SK-N-SH (cell line): Measurements from ENCODE around the gene ABL2. TPM values are rescaled to one million over a fixed set of nuclear protein-coding genes. Genes with fewer than 3 reads are reported as not detected.

Source experiments
- CTCF ChIA-PET: fragments of 300-600, 350-600 bp; formaldehyde crosslinking; extraction: SDS; loops from one replicate; lab custom pipeline; 2021; lab: Yijun Ruan, JAX
- POLR2A ChIA-PET: fragments of 350-600 bp; sonication (Branson Sonifier 250); formaldehyde crosslinking; extraction: SDS; loops from one replicate; lab custom pipeline; 2020; ENCODE audit warnings: antibody characterized with exemption, inconsistent platforms; lab: Yijun Ruan, JAX
- DNase-seq: peaks from one replicate; pipeline ENCODE4 v3.0.0; 2012
- H2AFZ ChIP-seq: fragments of 200-600 bp; sonication (generic); 2 replicates; pipeline ENCODE4 v1.8.1; 2016; ENCODE audit warnings: antibody characterized with exemption, mild to moderate bottlenecking, low read depth
- H3F3A ChIP-seq: fragments of 200-600 bp; sonication (generic); replicated peaks from 2 replicates; pipeline ENCODE3; 2016; ENCODE audit warnings: antibody characterized with exemption, mild to moderate bottlenecking; ENCODE audit not compliant: insufficient read depth
- H3K27ac ChIP-seq, 2 experiments: fragments of 200-500 bp in 1 of 2; fragments of 200-600 bp in 1 of 2; sonication (Bioruptor generic) in 1 of 2; sonication (generic), shearing (Covaris generic) in 1 of 2; 2 replicates each; pipeline versions ENCODE4 v1.5.1 to v1.6.1; 2014 to 2016; ENCODE audit warnings: low read depth in 2 of 2, inconsistent platforms in 1 of 2, low read length in 1 of 2, mild to moderate bottlenecking in 1 of 2, mixed read lengths in 1 of 2
- H3K27me3 ChIP-seq: fragments of 200-600 bp; sonication (generic), shearing (Covaris generic); 2 replicates; pipeline ENCODE4 v1.6.1; 2016; ENCODE audit warnings: mixed run types; ENCODE audit not compliant: insufficient read depth
- H3K36me3 ChIP-seq, 2 experiments: fragments of 200-500 bp in 1 of 2; fragments of 200-600 bp in 1 of 2; sonication (Bioruptor generic) in 1 of 2; sonication (generic) in 1 of 2; replicated peaks in 1 of 2; 2 replicates each; pipeline versions ENCODE3 to v1.5.1; 2014 to 2016; ENCODE audit warnings: low read length in 1 of 2, mild to moderate bottlenecking in 1 of 2; ENCODE audit not compliant: insufficient read depth in 2 of 2, control insufficient read depth in 1 of 2
- H3K4me1 ChIP-seq, 2 experiments: fragments of 200-500 bp in 1 of 2; fragments of 200-600 bp in 1 of 2; sonication (Bioruptor generic) in 1 of 2; sonication (generic), shearing (Covaris generic) in 1 of 2; 2 replicates each; pipeline versions ENCODE4 v1.5.1 to v1.6.1; 2014 to 2016; ENCODE audit warnings: low read depth in 1 of 2, low read length in 1 of 2, mixed run types in 1 of 2; ENCODE audit not compliant: insufficient read depth in 2 of 2, control insufficient read depth in 1 of 2
- H3K4me2 ChIP-seq: fragments of 200-600 bp; sonication (generic), shearing (Covaris generic); 2 replicates; pipeline ENCODE4 v1.6.1; 2017; ENCODE audit warnings: mixed run types
- H3K4me3 ChIP-seq, 2 experiments: fragments of 200-500 bp in 1 of 2; fragments of 200-600 bp in 1 of 2; sonication (Bioruptor generic) in 1 of 2; sonication (generic), shearing (Covaris generic) in 1 of 2; 2 replicates each; pipeline versions ENCODE4 v1.5.1 to v1.8.1; 2014 to 2016; ENCODE audit warnings: low read depth in 2 of 2, inconsistent platforms in 1 of 2, low read length in 1 of 2, mild to moderate bottlenecking in 1 of 2, mixed read lengths in 1 of 2, moderate library complexity in 1 of 2
- H3K79me2 ChIP-seq: fragments of 200-600 bp; sonication (generic); 2 replicates; pipeline ENCODE4 v1.8.1; 2017; ENCODE audit warnings: mild to moderate bottlenecking; ENCODE audit not compliant: insufficient read depth
- H3K9ac ChIP-seq: fragments of 200-600 bp; sonication (generic); 2 replicates; pipeline ENCODE4 v1.6.1; 2017; ENCODE audit warnings: mixed run types
- H3K9me2 ChIP-seq: fragments of 200-600 bp; sonication (generic); 2 replicates; pipeline ENCODE4 v1.6.1; 2017; ENCODE audit warnings: mixed run types
- H3K9me3 ChIP-seq: fragments of 200-600 bp; sonication (generic); 2 replicates; pipeline ENCODE4 v1.6.1; 2017; ENCODE audit warnings: mixed run types, mild to moderate bottlenecking, moderate library complexity
- H4K20me1 ChIP-seq: fragments of 200-600 bp; sonication (generic); 2 replicates; pipeline ENCODE4 v1.6.1; 2017; ENCODE audit warnings: mild to moderate bottlenecking, mixed run types; ENCODE audit not compliant: insufficient read depth
- CHD2 ChIP-seq: fragments of 150-350 bp; IDR thresholded peaks from 2 replicates; pipeline ENCODE4 v1.6.1; 2018; ENCODE audit warnings: low read length; ENCODE audit not compliant: partially characterized antibody
- CTCF ChIP-seq: fragments of 200-600 bp; sonication (generic); IDR thresholded peaks from 2 replicates; pipeline ENCODE4 v1.6.1; 2017; ENCODE audit warnings: antibody characterized with exemption, mild to moderate bottlenecking, moderate library complexity
- EZH2phosphoT487 ChIP-seq: fragments of 200-600 bp; sonication (generic); IDR thresholded peaks from 2 replicates; pipeline ENCODE4 v1.6.1; 2017; ENCODE audit warnings: low read depth, mixed run types, mild to moderate bottlenecking, antibody characterized with exemption, moderate library complexity, borderline replicate concordance
- FOSL2 ChIP-seq: IDR thresholded peaks from 2 replicates; pipeline ENCODE4 v1.4.0; 2012; ENCODE audit warnings: low read depth, mild to moderate bottlenecking, moderate library complexity, borderline replicate concordance
- FOXM1 ChIP-seq: IDR thresholded peaks from 2 replicates; pipeline ENCODE4 v1.4.0; 2012; ENCODE audit warnings: low read depth, mild to moderate bottlenecking
- GATA2 ChIP-seq: sonication (generic); formaldehyde crosslinking; IDR thresholded peaks from 2 replicates; pipeline ENCODE4 v1.5.0; 2020; ENCODE audit warnings: mild to moderate bottlenecking, missing genetic modification reagents
- JUND ChIP-seq: IDR thresholded peaks from 2 replicates; pipeline ENCODE4 v1.4.0; 2012
- MAX ChIP-seq: IDR thresholded peaks from 2 replicates; pipeline ENCODE4 v1.4.0; 2012; ENCODE audit warnings: low read depth
- MEF2A ChIP-seq: IDR thresholded peaks from 2 replicates; pipeline ENCODE4 v1.4.0; 2012; ENCODE audit warnings: low read depth, borderline replicate concordance
- MXI1 ChIP-seq: IDR thresholded peaks from 2 replicates; pipeline ENCODE4 v1.6.1; 2012; ENCODE audit warnings: mild to moderate bottlenecking, low read depth, low read length, improper control_type of control experiment
- PBX3 ChIP-seq: IDR thresholded peaks from 2 replicates; pipeline ENCODE4; 2012
- POLR2AphosphoS5 ChIP-seq: IDR thresholded peaks from 2 replicates; pipeline ENCODE4 v1.6.1; 2012; ENCODE audit warnings: low read depth, low read length
- RAD21 ChIP-seq: IDR thresholded peaks from 2 replicates; pipeline ENCODE4 v1.6.1; 2012; ENCODE audit warnings: mild to moderate bottlenecking, low read length
- REST ChIP-seq: IDR thresholded peaks from 2 replicates; pipeline ENCODE4 v1.6.1; 2012; ENCODE audit warnings: mild to moderate bottlenecking, low read depth, low read length, moderate library complexity
- RFX5 ChIP-seq: IDR thresholded peaks from 2 replicates; pipeline ENCODE4 v1.6.1; 2012; ENCODE audit warnings: mild to moderate bottlenecking, improper control_type of control experiment, low read length
- SIN3A ChIP-seq: IDR thresholded peaks from 2 replicates; pipeline ENCODE4 v1.6.1; 2012; ENCODE audit warnings: low read depth, mild to moderate bottlenecking, low read length, moderate library complexity, borderline replicate concordance
- SMC3 ChIP-seq: IDR thresholded peaks from 2 replicates; pipeline ENCODE4 v1.6.1; 2012; ENCODE audit warnings: low read depth, low read length, improper control_type of control experiment
- TAF1 ChIP-seq: IDR thresholded peaks from 2 replicates; pipeline ENCODE4 v1.6.1; 2012; ENCODE audit warnings: low read depth, mild to moderate bottlenecking, low read length, moderate library complexity, borderline replicate concordance
- USF1 ChIP-seq: IDR thresholded peaks from 2 replicates; pipeline ENCODE4 v1.4.0; 2012; ENCODE audit warnings: low read depth, borderline replicate concordance
- USF2 ChIP-seq: fragments of 150-350 bp; IDR thresholded peaks from 2 replicates; pipeline ENCODE4 v1.6.1; 2017; ENCODE audit warnings: antibody characterized with exemption, low read length, low read depth, borderline replicate concordance
- YY1 ChIP-seq: IDR thresholded peaks from 2 replicates; pipeline ENCODE4 v1.4.0; 2012; ENCODE audit warnings: low read depth, mild to moderate bottlenecking
- ZBTB33 ChIP-seq: IDR thresholded peaks from 2 replicates; pipeline ENCODE4 v1.4.0; 2012; ENCODE audit warnings: low read depth, borderline replicate concordance
- WGBS: methylation state at CpG from one replicate; pipeline ENCODE4 v1.1.6; 2017; ENCODE audit warnings: low lambda C conversion rate; 5-methylcytosine and 5-hydroxymethylcytosine counted together
- polyA plus RNA-seq, 3 experiments: library from polyadenylated mRNA; depleted of rRNA; stranded (reverse); fragments of >200 nt; gene quantifications; 2 replicates each; pipeline ENCODE4 v1.2.3, GENCODE V29; 2012

The ABL2 gene
- polyA plus RNA-seq, 1 of the 3 experiments (the other 2 are of a cell fraction), result 7.5 TPM

GRCh38 chr1:179142889-179143299 is 86.6 kb downstream of the ABL2 start:
- Histone ChIP-seq H3K79me2 (peaks cover 69% of the 10 kb centered on the region), H4K20me1 (peaks cover 26% of the 10 kb centered on the region), H3K36me3 (peaks cover 7 to 12% of the 10 kb centered on the region in 2 experiments), H3K4me1 (peaks cover 3 to 43% of the 10 kb centered on the region in 2 experiments; a peak in 3 of 4 replicates), H3K27me3 (no peaks in the 10 kb centered on the region), H3K27ac (peak overlapping the region; percentile 92 to 100), H3K9me2 (no peaks in the 10 kb centered on the region), H2AFZ (0 out of 2 replicates have a peak overlapping the region, but pooled peaks have one; percentile 15), H3K4me3 (peak overlapping the region; percentile 53 to 80; a peak in 3 of 4 replicates), H3F3A (peaks cover 50% of the 10 kb centered on the region), H3K4me2 (peak overlapping the region; percentile 77), H3K9me3 (no peaks in the 10 kb centered on the region), H3K9ac (peak overlapping the region; percentile 97)
- DNase-seq, result no peak
- POLR2A ChIA-PET, result no interaction called here
- CTCF ChIA-PET, result interaction anchor here (1.2 kb wide), 1 partner anchor 11 kb away, joined by 7 read pairs; no protein-coding TSS in a partner anchor
- 3% methylated on average over 2 of the region's 2 CpGs for WGBS
- 0 out of 2 replicates have a peak, but pooled peaks have one; percentile 47 for TF ChIP-seq REST
- TF ChIP-seq USF2, result no peak
- no peak for TF ChIP-seq CHD2
- TF ChIP-seq PBX3, result peak; percentile 59
- peak; percentile 92; the same call in 1 of the 2 replicates for TF ChIP-seq TAF1
- TF ChIP-seq MAX, result peak; percentile 73; the same call in 1 of the 2 replicates
- peak; percentile 95 for TF ChIP-seq POLR2AphosphoS5
- no peak for TF ChIP-seq RFX5
- TF ChIP-seq MXI1, result no peak
- peak; percentile 42; the same call in 1 of the 2 replicates for TF ChIP-seq USF1
- peak; percentile 76 for TF ChIP-seq SIN3A
- TF ChIP-seq FOSL2, result peak; percentile 16; the same call in 1 of the 2 replicates
- no peak for TF ChIP-seq JUND
- 0 out of 2 replicates have a peak, but pooled peaks have one; percentile 10 for TF ChIP-seq YY1
- no peak for TF ChIP-seq SMC3
- TF ChIP-seq FOXM1, result no peak
- no peak for TF ChIP-seq GATA2 (CRISPR knock-in tag)
- no peak for TF ChIP-seq RAD21
- TF ChIP-seq CTCF, result no peak
- no peak for TF ChIP-seq MEF2A
- TF ChIP-seq EZH2phosphoT487, result no peak
- no peak for TF ChIP-seq ZBTB33
